ENCODE results near the gene SLC16A2.

Gene SLC16A2

GRCh38 chrX:74523224-74523623, 101.9 kb downstream of the SLC16A2 start:
- no peaks in the 10 kb centered on the region for H3F3A ChIP-seq (ENCODE audit: low read depth)
- no peak overlapping the region for H3K9ac ChIP-seq (ENCODE audit: low read depth, low read length, poor library complexity, severe bottlenecking)
- no peaks in the 10 kb centered on the region for H3K79me2 ChIP-seq (ENCODE audit: insufficient read depth, low read length)
- no peaks in the 10 kb centered on the region for H3K9me2 ChIP-seq (replicated peaks; ENCODE audit: low read depth, low read length)
- H2AFZ ChIP-seq (ENCODE audit: low read length), result no peak overlapping the region
- H3K4me2 ChIP-seq (ENCODE audit: low read depth, low read length, poor library complexity, severe bottlenecking), result no peak overlapping the region
- no peaks in the 10 kb centered on the region for H3K27me3 ChIP-seq (ENCODE audit: insufficient read depth, low read length, poor library complexity, severe bottlenecking)
- TF ChIP-seq, protein P1, sequence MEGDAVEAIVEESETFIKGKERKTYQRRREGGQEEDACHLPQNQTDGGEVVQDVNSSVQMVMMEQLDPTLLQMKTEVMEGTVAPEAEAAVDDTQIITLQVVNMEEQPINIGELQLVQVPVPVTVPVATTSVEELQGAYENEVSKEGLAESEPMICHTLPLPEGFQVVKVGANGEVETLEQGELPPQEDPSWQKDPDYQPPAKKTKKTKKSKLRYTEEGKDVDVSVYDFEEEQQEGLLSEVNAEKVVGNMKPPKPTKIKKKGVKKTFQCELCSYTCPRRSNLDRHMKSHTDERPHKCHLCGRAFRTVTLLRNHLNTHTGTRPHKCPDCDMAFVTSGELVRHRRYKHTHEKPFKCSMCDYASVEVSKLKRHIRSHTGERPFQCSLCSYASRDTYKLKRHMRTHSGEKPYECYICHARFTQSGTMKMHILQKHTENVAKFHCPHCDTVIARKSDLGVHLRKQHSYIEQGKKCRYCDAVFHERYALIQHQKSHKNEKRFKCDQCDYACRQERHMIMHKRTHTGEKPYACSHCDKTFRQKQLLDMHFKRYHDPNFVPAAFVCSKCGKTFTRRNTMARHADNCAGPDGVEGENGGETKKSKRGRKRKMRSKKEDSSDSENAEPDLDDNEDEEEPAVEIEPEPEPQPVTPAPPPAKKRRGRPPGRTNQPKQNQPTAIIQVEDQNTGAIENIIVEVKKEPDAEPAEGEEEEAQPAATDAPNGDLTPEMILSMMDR (conservative IDR thresholded peaks at IDR 0.05; ENCODE audit: low read length), result no peak
- TF ChIP-seq EZH2phosphoT487 (IDR thresholded peaks at IDR 0.05; ENCODE audit: borderline replicate concordance), result no peak
- H3K4me1 ChIP-seq (ENCODE audit: insufficient read depth, low read length, poor library complexity, severe bottlenecking), result no peaks in the 10 kb centered on the region
- no peaks in the 10 kb centered on the region for H4K20me1 ChIP-seq (ENCODE audit: insufficient read depth, low read length, poor library complexity, severe bottlenecking)
- no peaks in the 10 kb centered on the region for H3K9me3 ChIP-seq (ENCODE audit: insufficient read depth, low read depth, low read length)
- H3K4me3 ChIP-seq (ENCODE audit: low read length, poor library complexity, severe bottlenecking), result no peak overlapping the region
- H3K36me3 ChIP-seq (ENCODE audit: insufficient read depth, low read length), result no peaks in the 10 kb centered on the region

GRCh38 chrX:74523870-74524735, 102.8 kb downstream of the SLC16A2 start:
- H2AFZ ChIP-seq (ENCODE audit: low read length), result no peak overlapping the region
- H3K9me2 ChIP-seq (replicated peaks; ENCODE audit: low read depth, low read length), result no peaks in the 10 kb centered on the region
- H3K4me1 ChIP-seq (ENCODE audit: insufficient read depth, low read length, poor library complexity, severe bottlenecking), result no peaks in the 10 kb centered on the region
- no peaks in the 10 kb centered on the region for H4K20me1 ChIP-seq (ENCODE audit: insufficient read depth, low read length, poor library complexity, severe bottlenecking)
- H3K27me3 ChIP-seq (ENCODE audit: insufficient read depth, low read length, poor library complexity, severe bottlenecking), result no peaks in the 10 kb centered on the region
- no peaks in the 10 kb centered on the region for H3F3A ChIP-seq (ENCODE audit: low read depth)
- no peaks in the 10 kb centered on the region for H3K9me3 ChIP-seq (ENCODE audit: insufficient read depth, low read depth, low read length)
- TF ChIP-seq, protein P1 (conservative IDR thresholded peaks at IDR 0.05; ENCODE audit: low read length), result no peak
- no peak for TF ChIP-seq EZH2phosphoT487 (IDR thresholded peaks at IDR 0.05; ENCODE audit: borderline replicate concordance)
- H3K79me2 ChIP-seq (ENCODE audit: insufficient read depth, low read length), result no peaks in the 10 kb centered on the region
- H3K4me2 ChIP-seq (ENCODE audit: low read depth, low read length, poor library complexity, severe bottlenecking), result no peak overlapping the region
- no peak overlapping the region for H3K4me3 ChIP-seq (ENCODE audit: low read length, poor library complexity, severe bottlenecking)
- H3K36me3 ChIP-seq (ENCODE audit: insufficient read depth, low read length), result no peaks in the 10 kb centered on the region
- H3K9ac ChIP-seq (ENCODE audit: low read depth, low read length, poor library complexity, severe bottlenecking), result no peak overlapping the region

GRCh38 chrX:74525116-74525515, 103.8 kb downstream of the SLC16A2 start:
- Histone ChIP-seq H3K9me2 (replicated peaks; ENCODE audit: low read depth, low read length) (no peaks in the 10 kb centered on the region), H3K27me3 (ENCODE audit: insufficient read depth, low read length, poor library complexity, severe bottlenecking) (no peaks in the 10 kb centered on the region), H3K4me2 (ENCODE audit: low read depth, low read length, poor library complexity, severe bottlenecking) (no peak overlapping the region), H3K9me3 (ENCODE audit: insufficient read depth, low read depth, low read length) (no peaks in the 10 kb centered on the region), H3F3A (ENCODE audit: low read depth) (no peaks in the 10 kb centered on the region), H3K79me2 (ENCODE audit: insufficient read depth, low read length) (no peaks in the 10 kb centered on the region), H3K9ac (ENCODE audit: low read depth, low read length, poor library complexity, severe bottlenecking) (no peak overlapping the region), H3K36me3 (ENCODE audit: insufficient read depth, low read length) (no peaks in the 10 kb centered on the region), H2AFZ (ENCODE audit: low read length) (no peak overlapping the region), H3K4me1 (ENCODE audit: insufficient read depth, low read length, poor library complexity, severe bottlenecking) (no peaks in the 10 kb centered on the region), H3K4me3 (ENCODE audit: low read length, poor library complexity, severe bottlenecking) (no peak overlapping the region), H4K20me1 (ENCODE audit: insufficient read depth, low read length, poor library complexity, severe bottlenecking) (no peaks in the 10 kb centered on the region)
- no peak for TF ChIP-seq EZH2phosphoT487 (IDR thresholded peaks at IDR 0.05; ENCODE audit: borderline replicate concordance)
- TF ChIP-seq, protein P1 (conservative IDR thresholded peaks at IDR 0.05; ENCODE audit: low read length), result no peak

Measured in Loucy (cell line).